GM12878 (cell line): ENCODE results near the gene SUOX. TPM values are rescaled to one million over a fixed set of nuclear protein-coding genes. Genes with fewer than 3 reads are reported as not detected.

Experiments used
- CBX5 ChIP-seq: sonication (generic); IDR thresholded peaks from 2 replicates; pipeline ENCODE4 v1.6.1; 2016; ENCODE audit warnings: low read depth, moderate library complexity, mild to moderate bottlenecking, inconsistent platforms
- CHD1 ChIP-seq: IDR thresholded peaks from 2 replicates; pipeline ENCODE4 v1.6.1; 2012; ENCODE audit warnings: low read depth, low read length, improper control_type of control experiment
- CHD2 ChIP-seq: IDR thresholded peaks from 2 replicates; pipeline ENCODE4 v1.6.1; 2011; ENCODE audit warnings: low read depth, low read length, improper control_type of control experiment, borderline replicate concordance
- NFYA ChIP-seq: IDR thresholded peaks from 2 replicates; pipeline ENCODE4 v1.6.1; 2011; ENCODE audit warnings: low read depth, mild to moderate bottlenecking, low read length, improper control_type of control experiment, borderline replicate concordance
- YBX1 ChIP-seq: fragments of 450-650 bp; IDR thresholded peaks from 2 replicates; pipeline ENCODE4 v1.6.1; 2016; ENCODE audit warnings: antibody characterized with exemption
- polyA plus RNA-seq, 11 experiments: library from polyadenylated mRNA; depleted of rRNA in 4 of 11; unstranded in 6 of 11; stranded (reverse) in 5 of 11; fragments of >200 nt; fragmentation: Nextera tagmentation in 4 of 11; fragmentation: Illumina TruSeq in 1 of 11; extraction: Ambion mirVana in 4 of 11; extraction: Trizol in 1 of 11; gene quantifications; 1 replicate in 1 of 11; 2 replicates in 10 of 11; pipeline versions ENCODE4 v1.2.1 to v1.2.3, GENCODE V29; 2011 to 2016; ENCODE audit warnings: inconsistent platforms in 2 of 11, missing spikeins in 2 of 11, low read depth in 1 of 11
- total RNA-seq, 4 experiments: library from RNA; depleted of rRNA in 3 of 4; stranded (reverse); fragments of >200 nt in 3 of 4; fragmentation: Illumina TruSeq in 1 of 4; extraction: Trizol in 1 of 4; gene quantifications; 2 replicates each; pipeline versions ENCODE4 v1.2.1 to v1.2.3, GENCODE V29; 2013 to 2021
- TF ChIP-seq, protein P1 (sequence below): fragments of 450-650 bp; formaldehyde crosslinking; IDR thresholded peaks from 2 replicates; pipeline ENCODE4 v1.4.0; 2022; ENCODE audit warnings: mild to moderate bottlenecking, moderate library complexity
- TF ChIP-seq, protein P2 (sequence below): fragments of 450-650 bp; IDR thresholded peaks from 2 replicates; pipeline ENCODE4 v1.6.1; 2017; ENCODE audit warnings: mild to moderate bottlenecking, low read depth, inconsistent platforms; ENCODE audit not compliant: poor library complexity, severe bottlenecking
- TF ChIP-seq, protein P3 (sequence below): fragments of 450-650 bp; IDR thresholded peaks from 2 replicates; pipeline ENCODE4 v1.6.1; 2017; ENCODE audit warnings: mild to moderate bottlenecking

The SUOX gene
- total and polyA plus RNA-seq, 10 of the 15 experiments (the other 5 are each of a cell fraction or from before 2014, with no cell fraction given): 5.1 to 18.8 (median 13.4) TPM

DNA sequence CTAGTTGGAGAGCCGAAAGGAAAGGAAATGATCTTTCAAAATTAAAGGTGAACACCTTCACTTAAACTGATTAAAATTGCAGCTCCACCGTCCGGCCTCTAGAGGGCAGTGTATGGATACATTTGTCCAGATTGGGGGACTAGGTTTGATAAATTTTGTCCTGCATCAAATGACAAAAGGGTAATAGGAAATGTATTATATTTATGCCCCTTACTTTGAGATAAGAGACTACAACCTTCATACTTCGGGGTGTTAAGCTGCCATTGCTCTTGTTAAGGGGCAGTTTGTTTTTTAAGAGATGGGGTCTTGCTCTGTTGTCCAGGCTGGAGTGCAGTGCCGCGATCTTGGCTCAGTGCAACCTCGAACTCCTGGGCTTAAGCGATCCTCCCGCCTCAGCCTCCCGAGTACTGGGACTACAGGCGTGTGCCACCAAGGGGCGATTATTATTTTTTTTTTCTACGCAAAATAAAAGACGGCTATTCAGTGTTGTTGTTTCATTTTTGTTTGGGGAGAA is 818 bp upstream of the SUOX start (continued):
- TF ChIP-seq, protein P1, sequence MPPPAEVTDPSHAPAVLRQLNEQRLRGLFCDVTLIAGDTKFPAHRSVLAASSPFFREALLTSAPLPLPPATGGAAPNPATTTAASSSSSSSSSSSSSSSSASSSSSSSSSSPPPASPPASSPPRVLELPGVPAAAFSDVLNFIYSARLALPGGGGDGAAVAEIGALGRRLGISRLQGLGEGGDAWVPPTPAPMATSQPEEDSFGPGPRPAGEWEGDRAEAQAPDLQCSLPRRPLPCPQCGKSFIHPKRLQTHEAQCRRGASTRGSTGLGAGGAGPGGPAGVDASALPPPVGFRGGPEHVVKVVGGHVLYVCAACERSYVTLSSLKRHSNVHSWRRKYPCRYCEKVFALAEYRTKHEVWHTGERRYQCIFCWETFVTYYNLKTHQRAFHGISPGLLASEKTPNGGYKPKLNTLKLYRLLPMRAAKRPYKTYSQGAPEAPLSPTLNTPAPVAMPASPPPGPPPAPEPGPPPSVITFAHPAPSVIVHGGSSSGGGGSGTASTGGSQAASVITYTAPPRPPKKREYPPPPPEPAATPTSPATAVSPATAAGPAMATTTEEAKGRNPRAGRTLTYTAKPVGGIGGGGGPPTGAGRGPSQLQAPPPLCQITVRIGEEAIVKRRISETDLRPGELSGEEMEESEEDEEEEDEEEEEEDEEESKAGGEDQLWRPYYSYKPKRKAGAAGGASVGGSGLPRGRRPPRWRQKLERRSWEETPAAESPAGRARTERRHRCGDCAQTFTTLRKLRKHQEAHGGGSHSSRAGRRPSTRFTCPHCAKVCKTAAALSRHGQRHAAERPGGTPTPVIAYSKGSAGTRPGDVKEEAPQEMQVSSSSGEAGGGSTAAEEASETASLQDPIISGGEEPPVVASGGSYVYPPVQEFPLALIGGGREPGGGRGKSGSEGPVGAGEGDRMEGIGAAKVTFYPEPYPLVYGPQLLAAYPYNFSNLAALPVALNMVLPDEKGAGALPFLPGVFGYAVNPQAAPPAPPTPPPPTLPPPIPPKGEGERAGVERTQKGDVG (CRISPR knock-in tag): no peak
- TF ChIP-seq CBX5: no peak
- TF ChIP-seq NFYA: no peak
- TF ChIP-seq, protein P2, sequence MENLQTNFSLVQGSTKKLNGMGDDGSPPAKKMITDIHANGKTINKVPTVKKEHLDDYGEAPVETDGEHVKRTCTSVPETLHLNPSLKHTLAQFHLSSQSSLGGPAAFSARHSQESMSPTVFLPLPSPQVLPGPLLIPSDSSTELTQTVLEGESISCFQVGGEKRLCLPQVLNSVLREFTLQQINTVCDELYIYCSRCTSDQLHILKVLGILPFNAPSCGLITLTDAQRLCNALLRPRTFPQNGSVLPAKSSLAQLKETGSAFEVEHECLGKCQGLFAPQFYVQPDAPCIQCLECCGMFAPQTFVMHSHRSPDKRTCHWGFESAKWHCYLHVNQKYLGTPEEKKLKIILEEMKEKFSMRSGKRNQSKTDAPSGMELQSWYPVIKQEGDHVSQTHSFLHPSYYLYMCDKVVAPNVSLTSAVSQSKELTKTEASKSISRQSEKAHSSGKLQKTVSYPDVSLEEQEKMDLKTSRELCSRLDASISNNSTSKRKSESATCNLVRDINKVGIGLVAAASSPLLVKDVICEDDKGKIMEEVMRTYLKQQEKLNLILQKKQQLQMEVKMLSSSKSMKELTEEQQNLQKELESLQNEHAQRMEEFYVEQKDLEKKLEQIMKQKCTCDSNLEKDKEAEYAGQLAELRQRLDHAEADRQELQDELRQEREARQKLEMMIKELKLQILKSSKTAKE: no peak
- TF ChIP-seq, protein P3, sequence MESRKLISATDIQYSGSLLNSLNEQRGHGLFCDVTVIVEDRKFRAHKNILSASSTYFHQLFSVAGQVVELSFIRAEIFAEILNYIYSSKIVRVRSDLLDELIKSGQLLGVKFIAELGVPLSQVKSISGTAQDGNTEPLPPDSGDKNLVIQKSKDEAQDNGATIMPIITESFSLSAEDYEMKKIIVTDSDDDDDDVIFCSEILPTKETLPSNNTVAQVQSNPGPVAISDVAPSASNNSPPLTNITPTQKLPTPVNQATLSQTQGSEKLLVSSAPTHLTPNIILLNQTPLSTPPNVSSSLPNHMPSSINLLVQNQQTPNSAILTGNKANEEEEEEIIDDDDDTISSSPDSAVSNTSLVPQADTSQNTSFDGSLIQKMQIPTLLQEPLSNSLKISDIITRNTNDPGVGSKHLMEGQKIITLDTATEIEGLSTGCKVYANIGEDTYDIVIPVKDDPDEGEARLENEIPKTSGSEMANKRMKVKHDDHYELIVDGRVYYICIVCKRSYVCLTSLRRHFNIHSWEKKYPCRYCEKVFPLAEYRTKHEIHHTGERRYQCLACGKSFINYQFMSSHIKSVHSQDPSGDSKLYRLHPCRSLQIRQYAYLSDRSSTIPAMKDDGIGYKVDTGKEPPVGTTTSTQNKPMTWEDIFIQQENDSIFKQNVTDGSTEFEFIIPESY: 0 out of 2 replicates have a peak, but pooled peaks have one; percentile 48
- TF ChIP-seq YBX1: no peak
- TF ChIP-seq CHD1: no peak
- TF ChIP-seq CHD2: no peak
